SK-N-SH (cell line): ENCODE results near the gene COLEC11. TPM values are rescaled to one million over a fixed set of nuclear protein-coding genes. Genes with fewer than 3 reads are reported as not detected.

Source experiments
- CTCF ChIA-PET: fragments of 300-600, 350-600 bp; formaldehyde crosslinking; extraction: SDS; loops from one replicate; lab custom pipeline; 2021; lab: Yijun Ruan, JAX
- POLR2A ChIA-PET: fragments of 350-600 bp; sonication (Branson Sonifier 250); formaldehyde crosslinking; extraction: SDS; loops from one replicate; lab custom pipeline; 2020; ENCODE audit warnings: antibody characterized with exemption, inconsistent platforms; lab: Yijun Ruan, JAX
- DNase-seq: peaks from one replicate; pipeline ENCODE4 v3.0.0; 2012
- H2AFZ ChIP-seq: fragments of 200-600 bp; sonication (generic); 2 replicates; pipeline ENCODE4 v1.8.1; 2016; ENCODE audit warnings: antibody characterized with exemption, mild to moderate bottlenecking, low read depth
- H3F3A ChIP-seq: fragments of 200-600 bp; sonication (generic); replicated peaks from 2 replicates; pipeline ENCODE3; 2016; ENCODE audit warnings: antibody characterized with exemption, mild to moderate bottlenecking; ENCODE audit not compliant: insufficient read depth
- H3K27ac ChIP-seq, 2 experiments: fragments of 200-500 bp in 1 of 2; fragments of 200-600 bp in 1 of 2; sonication (Bioruptor generic) in 1 of 2; sonication (generic), shearing (Covaris generic) in 1 of 2; 2 replicates each; pipeline versions ENCODE4 v1.5.1 to v1.6.1; 2014 to 2016; ENCODE audit warnings: low read depth in 2 of 2, inconsistent platforms in 1 of 2, low read length in 1 of 2, mild to moderate bottlenecking in 1 of 2, mixed read lengths in 1 of 2
- H3K27me3 ChIP-seq: fragments of 200-600 bp; sonication (generic), shearing (Covaris generic); 2 replicates; pipeline ENCODE4 v1.6.1; 2016; ENCODE audit warnings: mixed run types; ENCODE audit not compliant: insufficient read depth
- H3K36me3 ChIP-seq, 2 experiments: fragments of 200-500 bp in 1 of 2; fragments of 200-600 bp in 1 of 2; sonication (Bioruptor generic) in 1 of 2; sonication (generic) in 1 of 2; replicated peaks in 1 of 2; 2 replicates each; pipeline versions ENCODE3 to v1.5.1; 2014 to 2016; ENCODE audit warnings: low read length in 1 of 2, mild to moderate bottlenecking in 1 of 2; ENCODE audit not compliant: insufficient read depth in 2 of 2, control insufficient read depth in 1 of 2
- H3K4me1 ChIP-seq, 2 experiments: fragments of 200-500 bp in 1 of 2; fragments of 200-600 bp in 1 of 2; sonication (Bioruptor generic) in 1 of 2; sonication (generic), shearing (Covaris generic) in 1 of 2; 2 replicates each; pipeline versions ENCODE4 v1.5.1 to v1.6.1; 2014 to 2016; ENCODE audit warnings: low read depth in 1 of 2, low read length in 1 of 2, mixed run types in 1 of 2; ENCODE audit not compliant: insufficient read depth in 2 of 2, control insufficient read depth in 1 of 2
- H3K4me2 ChIP-seq: fragments of 200-600 bp; sonication (generic), shearing (Covaris generic); 2 replicates; pipeline ENCODE4 v1.6.1; 2017; ENCODE audit warnings: mixed run types
- H3K4me3 ChIP-seq, 2 experiments: fragments of 200-500 bp in 1 of 2; fragments of 200-600 bp in 1 of 2; sonication (Bioruptor generic) in 1 of 2; sonication (generic), shearing (Covaris generic) in 1 of 2; 2 replicates each; pipeline versions ENCODE4 v1.5.1 to v1.8.1; 2014 to 2016; ENCODE audit warnings: low read depth in 2 of 2, inconsistent platforms in 1 of 2, low read length in 1 of 2, mild to moderate bottlenecking in 1 of 2, mixed read lengths in 1 of 2, moderate library complexity in 1 of 2
- H3K79me2 ChIP-seq: fragments of 200-600 bp; sonication (generic); 2 replicates; pipeline ENCODE4 v1.8.1; 2017; ENCODE audit warnings: mild to moderate bottlenecking; ENCODE audit not compliant: insufficient read depth
- H3K9ac ChIP-seq: fragments of 200-600 bp; sonication (generic); 2 replicates; pipeline ENCODE4 v1.6.1; 2017; ENCODE audit warnings: mixed run types
- H3K9me2 ChIP-seq: fragments of 200-600 bp; sonication (generic); 2 replicates; pipeline ENCODE4 v1.6.1; 2017; ENCODE audit warnings: mixed run types
- H3K9me3 ChIP-seq: fragments of 200-600 bp; sonication (generic); 2 replicates; pipeline ENCODE4 v1.6.1; 2017; ENCODE audit warnings: mixed run types, mild to moderate bottlenecking, moderate library complexity
- H4K20me1 ChIP-seq: fragments of 200-600 bp; sonication (generic); 2 replicates; pipeline ENCODE4 v1.6.1; 2017; ENCODE audit warnings: mild to moderate bottlenecking, mixed run types; ENCODE audit not compliant: insufficient read depth
- CTCF ChIP-seq: fragments of 200-600 bp; sonication (generic); IDR thresholded peaks from 2 replicates; pipeline ENCODE4 v1.6.1; 2017; ENCODE audit warnings: antibody characterized with exemption, mild to moderate bottlenecking, moderate library complexity
- FOSL2 ChIP-seq: IDR thresholded peaks from 2 replicates; pipeline ENCODE4 v1.4.0; 2012; ENCODE audit warnings: low read depth, mild to moderate bottlenecking, moderate library complexity, borderline replicate concordance
- FOXJ3 ChIP-seq: sonication (generic); formaldehyde crosslinking; IDR thresholded peaks from 2 replicates; pipeline ENCODE4 v1.5.1; 2020; ENCODE audit warnings: mild to moderate bottlenecking, missing genetic modification reagents
- FOXM1 ChIP-seq: IDR thresholded peaks from 2 replicates; pipeline ENCODE4 v1.4.0; 2012; ENCODE audit warnings: low read depth, mild to moderate bottlenecking
- GATA2 ChIP-seq: sonication (generic); formaldehyde crosslinking; IDR thresholded peaks from 2 replicates; pipeline ENCODE4 v1.5.0; 2020; ENCODE audit warnings: mild to moderate bottlenecking, missing genetic modification reagents
- NRF1 ChIP-seq: IDR thresholded peaks from 2 replicates; pipeline ENCODE4 v1.6.1; 2012; ENCODE audit warnings: low read depth, mild to moderate bottlenecking, low read length
- PBX3 ChIP-seq: IDR thresholded peaks from 2 replicates; pipeline ENCODE4; 2012
- POLR2AphosphoS5 ChIP-seq: IDR thresholded peaks from 2 replicates; pipeline ENCODE4 v1.6.1; 2012; ENCODE audit warnings: low read depth, low read length
- RAD21 ChIP-seq: IDR thresholded peaks from 2 replicates; pipeline ENCODE4 v1.6.1; 2012; ENCODE audit warnings: mild to moderate bottlenecking, low read length
- RCOR1 ChIP-seq: fragments of 150-350 bp; IDR thresholded peaks from 2 replicates; pipeline ENCODE4 v1.6.1; 2017; ENCODE audit warnings: antibody characterized with exemption, low read length
- RFX5 ChIP-seq: IDR thresholded peaks from 2 replicates; pipeline ENCODE4 v1.6.1; 2012; ENCODE audit warnings: mild to moderate bottlenecking, improper control_type of control experiment, low read length
- RXRA ChIP-seq: IDR thresholded peaks from 2 replicates; pipeline ENCODE4 v1.4.0; 2012; ENCODE audit warnings: low read depth, mild to moderate bottlenecking, borderline replicate concordance
- TAF1 ChIP-seq: IDR thresholded peaks from 2 replicates; pipeline ENCODE4 v1.6.1; 2012; ENCODE audit warnings: low read depth, mild to moderate bottlenecking, low read length, moderate library complexity, borderline replicate concordance
- WGBS: methylation state at CpG from one replicate; pipeline ENCODE4 v1.1.6; 2017; ENCODE audit warnings: low lambda C conversion rate; 5-methylcytosine and 5-hydroxymethylcytosine counted together
- polyA plus RNA-seq, 3 experiments: library from polyadenylated mRNA; depleted of rRNA; stranded (reverse); fragments of >200 nt; gene quantifications; 2 replicates each; pipeline ENCODE4 v1.2.3, GENCODE V29; 2012
- TF ChIP-seq, protein P1 (sequence below): fragments of 150-350 bp; IDR thresholded peaks from 2 replicates; pipeline ENCODE4 v1.6.1; 2017; ENCODE audit warnings: antibody characterized with exemption, low read length, low read depth, borderline replicate concordance
- TF ChIP-seq, protein P2 (sequence below): IDR thresholded peaks from 2 replicates; pipeline ENCODE4 v1.4.0; 2012; ENCODE audit warnings: low read depth
- TF ChIP-seq, protein P3 (sequence below): IDR thresholded peaks from 2 replicates; pipeline ENCODE4 v1.6.1; 2012; ENCODE audit warnings: mild to moderate bottlenecking, low read depth, low read length, moderate library complexity
- TF ChIP-seq, protein P4 (sequence below): IDR thresholded peaks from 2 replicates; pipeline ENCODE4 v1.4.0; 2012; ENCODE audit warnings: low read depth, borderline replicate concordance

The COLEC11 gene
- polyA plus RNA-seq, 1 of the 3 experiments (the other 2 are of a cell fraction) = 8.7 TPM

- no peak overlapping the region for H3K27ac ChIP-seq
- TF ChIP-seq POLR2AphosphoS5 (no peak), NRF1 (no peak), PBX3 (no peak), RAD21 (no peak), GATA2 (CRISPR knock-in tag) (no peak), FOSL2 (no peak)
- TF ChIP-seq, protein P1, sequence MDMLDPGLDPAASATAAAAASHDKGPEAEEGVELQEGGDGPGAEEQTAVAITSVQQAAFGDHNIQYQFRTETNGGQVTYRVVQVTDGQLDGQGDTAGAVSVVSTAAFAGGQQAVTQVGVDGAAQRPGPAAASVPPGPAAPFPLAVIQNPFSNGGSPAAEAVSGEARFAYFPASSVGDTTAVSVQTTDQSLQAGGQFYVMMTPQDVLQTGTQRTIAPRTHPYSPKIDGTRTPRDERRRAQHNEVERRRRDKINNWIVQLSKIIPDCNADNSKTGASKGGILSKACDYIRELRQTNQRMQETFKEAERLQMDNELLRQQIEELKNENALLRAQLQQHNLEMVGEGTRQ = no peak
- TF ChIP-seq, protein P2, sequence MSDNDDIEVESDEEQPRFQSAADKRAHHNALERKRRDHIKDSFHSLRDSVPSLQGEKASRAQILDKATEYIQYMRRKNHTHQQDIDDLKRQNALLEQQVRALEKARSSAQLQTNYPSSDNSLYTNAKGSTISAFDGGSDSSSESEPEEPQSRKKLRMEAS = no peak
- TF ChIP-seq, protein P3, sequence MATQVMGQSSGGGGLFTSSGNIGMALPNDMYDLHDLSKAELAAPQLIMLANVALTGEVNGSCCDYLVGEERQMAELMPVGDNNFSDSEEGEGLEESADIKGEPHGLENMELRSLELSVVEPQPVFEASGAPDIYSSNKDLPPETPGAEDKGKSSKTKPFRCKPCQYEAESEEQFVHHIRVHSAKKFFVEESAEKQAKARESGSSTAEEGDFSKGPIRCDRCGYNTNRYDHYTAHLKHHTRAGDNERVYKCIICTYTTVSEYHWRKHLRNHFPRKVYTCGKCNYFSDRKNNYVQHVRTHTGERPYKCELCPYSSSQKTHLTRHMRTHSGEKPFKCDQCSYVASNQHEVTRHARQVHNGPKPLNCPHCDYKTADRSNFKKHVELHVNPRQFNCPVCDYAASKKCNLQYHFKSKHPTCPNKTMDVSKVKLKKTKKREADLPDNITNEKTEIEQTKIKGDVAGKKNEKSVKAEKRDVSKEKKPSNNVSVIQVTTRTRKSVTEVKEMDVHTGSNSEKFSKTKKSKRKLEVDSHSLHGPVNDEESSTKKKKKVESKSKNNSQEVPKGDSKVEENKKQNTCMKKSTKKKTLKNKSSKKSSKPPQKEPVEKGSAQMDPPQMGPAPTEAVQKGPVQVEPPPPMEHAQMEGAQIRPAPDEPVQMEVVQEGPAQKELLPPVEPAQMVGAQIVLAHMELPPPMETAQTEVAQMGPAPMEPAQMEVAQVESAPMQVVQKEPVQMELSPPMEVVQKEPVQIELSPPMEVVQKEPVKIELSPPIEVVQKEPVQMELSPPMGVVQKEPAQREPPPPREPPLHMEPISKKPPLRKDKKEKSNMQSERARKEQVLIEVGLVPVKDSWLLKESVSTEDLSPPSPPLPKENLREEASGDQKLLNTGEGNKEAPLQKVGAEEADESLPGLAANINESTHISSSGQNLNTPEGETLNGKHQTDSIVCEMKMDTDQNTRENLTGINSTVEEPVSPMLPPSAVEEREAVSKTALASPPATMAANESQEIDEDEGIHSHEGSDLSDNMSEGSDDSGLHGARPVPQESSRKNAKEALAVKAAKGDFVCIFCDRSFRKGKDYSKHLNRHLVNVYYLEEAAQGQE = no peak
- no peak overlapping the region for H3K9ac ChIP-seq
- 76% methylated on average over 6 of the region's 6 CpGs for WGBS
- no peaks in the 10 kb centered on the region for H3K9me2 ChIP-seq
- CTCF ChIA-PET = no interaction called here
- no peak overlapping the region for H3K4me2 ChIP-seq
- peaks cover 1% of the 10 kb centered on the region for H3F3A ChIP-seq
- H3K4me1 ChIP-seq = peaks cover 0 to 48% of the 10 kb centered on the region in 2 experiments; a peak in 2 of 4 replicates
- POLR2A ChIA-PET = no interaction called here
- H4K20me1 ChIP-seq = no peaks in the 10 kb centered on the region
- no peak overlapping the region for H2AFZ ChIP-seq
- H3K9me3 ChIP-seq = no peaks in the 10 kb centered on the region
- no peak overlapping the region for H3K4me3 ChIP-seq
- no peaks in the 10 kb centered on the region for H3K27me3 ChIP-seq
- no peak for DNase-seq
- no peaks in the 10 kb centered on the region for H3K36me3 ChIP-seq
- no peaks in the 10 kb centered on the region for H3K79me2 ChIP-seq
Measured at GRCh38 chr2:3597567-3597966, 2.7 kb downstream of the COLEC11 start.

GRCh38 chr2:3598197-3598910, 3.4 kb downstream of the COLEC11 start:
- no peaks in the 10 kb centered on the region for H4K20me1 ChIP-seq
- no peaks in the 10 kb centered on the region for H3K27me3 ChIP-seq
- ChIA-PET CTCF (no interaction called here), POLR2A (interaction anchor here (0.6 kb wide), 1 partner anchor 706 kb away, joined by 3 read pairs; no protein-coding TSS in a partner anchor)
- H3K27ac ChIP-seq = no peak overlapping the region
- no peak overlapping the region for H3K9ac ChIP-seq
- no peaks in the 10 kb centered on the region for H3K36me3 ChIP-seq
- H3K4me3 ChIP-seq = no peak overlapping the region
- no peaks in the 10 kb centered on the region for H3K9me3 ChIP-seq
- H3F3A ChIP-seq = no peaks in the 10 kb centered on the region
- 83% methylated on average over 22 of the region's 22 CpGs for WGBS
- H2AFZ ChIP-seq = no peak overlapping the region
- H3K4me1 ChIP-seq = peaks cover 0 to 56% of the 10 kb centered on the region in 2 experiments; a peak in 2 of 4 replicates
- H3K4me2 ChIP-seq = no peak overlapping the region
- H3K9me2 ChIP-seq = no peaks in the 10 kb centered on the region
- H3K79me2 ChIP-seq = no peaks in the 10 kb centered on the region
- no peak for DNase-seq
- no peak for TF ChIP-seq FOXM1
- no peak for TF ChIP-seq RFX5
- no peak for TF ChIP-seq PBX3
- TF ChIP-seq RCOR1 = no peak
- TF ChIP-seq FOXJ3 (CRISPR knock-in tag) = no peak
- TF ChIP-seq TAF1 = no peak
- no peak for TF ChIP-seq CTCF
- TF ChIP-seq, protein P4, sequence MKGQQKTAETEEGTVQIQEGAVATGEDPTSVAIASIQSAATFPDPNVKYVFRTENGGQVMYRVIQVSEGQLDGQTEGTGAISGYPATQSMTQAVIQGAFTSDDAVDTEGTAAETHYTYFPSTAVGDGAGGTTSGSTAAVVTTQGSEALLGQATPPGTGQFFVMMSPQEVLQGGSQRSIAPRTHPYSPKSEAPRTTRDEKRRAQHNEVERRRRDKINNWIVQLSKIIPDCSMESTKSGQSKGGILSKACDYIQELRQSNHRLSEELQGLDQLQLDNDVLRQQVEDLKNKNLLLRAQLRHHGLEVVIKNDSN = no peak
- TF ChIP-seq RXRA = no peak
